H1 (cell line): ENCODE data around the gene SLC22A23. TPM values are rescaled to one million over a fixed set of nuclear protein-coding genes. Genes with fewer than 3 reads are reported as not detected.

ENCODE experiments used
- CTCF ChIA-PET: fragments of 300-600 bp; sonication (Branson Sonifier 250); formaldehyde crosslinking; loops from one replicate; lab custom pipeline; 2021; ENCODE audit not compliant: partially characterized antibody; lab: Charles Lee
- POLR2A ChIA-PET: fragments of 300-600 bp; sonication (Branson Sonifier 250); formaldehyde crosslinking; loops from one replicate; lab custom pipeline; 2021; ENCODE audit warnings: inconsistent platforms; ENCODE audit not compliant: partially characterized antibody; lab: Charles Lee
- DNase-seq, 2 experiments: peaks; one replicate each; pipeline versions ENCODE4 v3.0.0 to v3.0.0-alpha.2; 2010 to 2022; ENCODE audit warnings: low spot score in 2 of 2, low read depth in 1 of 2, mixed read lengths in 1 of 2
- FAIRE-seq: peaks from 2 replicates; lab custom pipeline; 2011; peaks lifted over from hg19 to GRCh38; lab: Jason Lieb, UNC
- H2AFZ ChIP-seq: 2 replicates; pipeline ENCODE4 v1.8.1; 2012; ENCODE audit warnings: low read length, inconsistent platforms
- H2AK5ac ChIP-seq: 2 replicates; pipeline ENCODE4 v1.6.1; 2013; ENCODE audit warnings: low read depth, low read length
- H2BK120ac ChIP-seq: replicated peaks from 2 replicates; pipeline ENCODE3; 2013; ENCODE audit warnings: low read depth, low read length, inconsistent platforms
- H2BK12ac ChIP-seq: 2 replicates; pipeline ENCODE4 v1.6.1; 2013; ENCODE audit warnings: low read depth, low read length
- H2BK15ac ChIP-seq: 2 replicates; pipeline ENCODE4 v1.6.1; 2013; ENCODE audit warnings: low read length
- H2BK20ac ChIP-seq: 2 replicates; pipeline ENCODE4 v1.6.1; 2013; ENCODE audit warnings: low read length
- H2BK5ac ChIP-seq: 2 replicates; pipeline ENCODE4 v1.6.1; 2013; ENCODE audit warnings: low read depth, low read length
- H3K14ac ChIP-seq: 2 replicates; pipeline ENCODE4 v1.6.1; 2013; ENCODE audit warnings: inconsistent platforms; ENCODE audit not compliant: insufficient read length
- H3K18ac ChIP-seq: 2 replicates; pipeline ENCODE4 v1.6.1; 2013; ENCODE audit warnings: low read length; ENCODE audit errors: extremely low read depth
- H3K23ac ChIP-seq: 2 replicates; pipeline ENCODE4 v1.6.1; 2013; ENCODE audit warnings: inconsistent platforms; ENCODE audit not compliant: insufficient read length
- H3K23me2 ChIP-seq: 2 replicates; pipeline ENCODE4 v1.6.1; 2013; ENCODE audit warnings: low read depth, low read length
- H3K27ac ChIP-seq: 2 replicates; pipeline ENCODE4 v1.6.1; 2011; ENCODE audit warnings: low read depth, low read length, inconsistent platforms
- H3K27me3 ChIP-seq, 4 experiments: replicated peaks in 1 of 4; 1 replicate in 1 of 4; 2 replicates in 3 of 4; pipeline versions ENCODE4 v1.6.1 to v1.8.1; 2011 to 2013; ENCODE audit warnings: low read length in 3 of 4, mild to moderate bottlenecking in 3 of 4, inconsistent platforms in 2 of 4, mixed read lengths in 2 of 4, moderate library complexity in 1 of 4; ENCODE audit not compliant: control insufficient read depth in 3 of 4, insufficient read depth in 3 of 4; ENCODE audit errors: extremely low read depth in 1 of 4
- H3K36me3 ChIP-seq, 4 experiments: 2 replicates each; pipeline versions ENCODE4 v1.6.1 to v1.8.1; 2011 to 2013; ENCODE audit warnings: mild to moderate bottlenecking in 4 of 4, low read length in 3 of 4, moderate library complexity in 2 of 4, control low read depth in 1 of 4, inconsistent platforms in 1 of 4; ENCODE audit not compliant: insufficient read depth in 4 of 4, control insufficient read depth in 2 of 4
- H3K4ac ChIP-seq: replicated peaks from 2 replicates; pipeline ENCODE3; 2013; ENCODE audit warnings: low read length, low read depth, mixed read lengths, inconsistent platforms; ENCODE audit not compliant: insufficient read length
- H3K4me1 ChIP-seq, 4 experiments: replicated peaks in 1 of 4; 1 replicate in 1 of 4; 2 replicates in 3 of 4; pipeline versions ENCODE4 v1.6.1 to v1.8.1; 2011 to 2013; ENCODE audit warnings: low read length in 3 of 4, inconsistent platforms in 2 of 4, mixed read lengths in 1 of 4; ENCODE audit not compliant: insufficient read depth in 4 of 4, control insufficient read depth in 3 of 4
- H3K4me2 ChIP-seq, 2 experiments: 2 replicates each; pipeline versions ENCODE4 v1.6.1 to v1.8.1; 2011 to 2013; ENCODE audit warnings: low read depth in 2 of 2, low read length in 2 of 2, control low read depth in 1 of 2, inconsistent platforms in 1 of 2, mild to moderate bottlenecking in 1 of 2; ENCODE audit not compliant: insufficient read depth in 1 of 2
- H3K4me3 ChIP-seq, 4 experiments: fragments of 200-600, 300-600 bp in 1 of 4; sonication (generic), shearing (Covaris generic), sonication (Bioruptor Twin) in 1 of 4; 2 replicates each; pipeline versions ENCODE4 v1.5.1 to v1.8.1; 2011 to 2016; ENCODE audit warnings: low read length in 4 of 4, low read depth in 3 of 4, control low read depth in 2 of 4, inconsistent platforms in 2 of 4, mild to moderate bottlenecking in 2 of 4, mixed read lengths in 1 of 4, moderate library complexity in 1 of 4; ENCODE audit not compliant: insufficient read depth in 2 of 4; ENCODE audit errors: extremely low read depth in 1 of 4
- H3K56ac ChIP-seq: replicated peaks from 2 replicates; pipeline ENCODE3; 2013; ENCODE audit warnings: low read depth, mild to moderate bottlenecking, mixed read lengths, low read length, inconsistent platforms; ENCODE audit not compliant: insufficient read length
- H3K79me1 ChIP-seq: 2 replicates; pipeline ENCODE4 v1.6.1; 2013; ENCODE audit warnings: low read depth, low read length, control low read depth
- H3K79me2 ChIP-seq, 2 experiments: 2 replicates each; pipeline versions ENCODE4 v1.6.1 to v1.8.1; 2012 to 2013; ENCODE audit warnings: low read length in 2 of 2, mild to moderate bottlenecking in 2 of 2, inconsistent platforms in 1 of 2; ENCODE audit not compliant: insufficient read depth in 2 of 2, control insufficient read depth in 1 of 2
- H3K9ac ChIP-seq, 4 experiments: replicated peaks in 1 of 4; 1 replicate in 1 of 4; 2 replicates in 3 of 4; pipeline versions ENCODE4 v1.6.1 to v1.8.1; 2011 to 2013; ENCODE audit warnings: low read depth in 3 of 4, low read length in 3 of 4, control low read depth in 2 of 4, mild to moderate bottlenecking in 2 of 4, moderate library complexity in 2 of 4, inconsistent platforms in 1 of 4; ENCODE audit errors: extremely low read depth in 1 of 4
- H3K9me3 ChIP-seq, 2 experiments: 2 replicates each; pipeline versions ENCODE4 v1.6.1 to v1.8.1; 2012 to 2013; ENCODE audit warnings: mild to moderate bottlenecking in 2 of 2, moderate library complexity in 2 of 2, control low read depth in 1 of 2, inconsistent platforms in 1 of 2, low read depth in 1 of 2, low read length in 1 of 2, mixed read lengths in 1 of 2; ENCODE audit not compliant: insufficient read depth in 2 of 2
- H4K20me1 ChIP-seq, 2 experiments: replicated peaks in 1 of 2; 2 replicates each; pipeline versions ENCODE3 to v1.8.1; 2011 to 2013; ENCODE audit warnings: inconsistent platforms in 2 of 2, low read length in 2 of 2, mild to moderate bottlenecking in 1 of 2; ENCODE audit not compliant: insufficient read depth in 2 of 2, control insufficient read depth in 1 of 2
- H4K5ac ChIP-seq: 2 replicates; pipeline ENCODE4 v1.6.1; 2013; ENCODE audit warnings: low read length, low read depth, mixed read lengths, inconsistent platforms; ENCODE audit not compliant: insufficient read length
- H4K8ac ChIP-seq: 2 replicates; pipeline ENCODE4 v1.8.0; 2013; ENCODE audit warnings: mild to moderate bottlenecking, moderate library complexity, low read length, inconsistent platforms; ENCODE audit not compliant: insufficient read depth; ENCODE audit errors: extremely low read depth
- H4K91ac ChIP-seq: replicated peaks from 2 replicates; pipeline ENCODE3; 2013; ENCODE audit warnings: low read length, mixed read lengths, inconsistent platforms; ENCODE audit not compliant: insufficient read length
- CHD2 ChIP-seq: IDR thresholded peaks from 2 replicates; pipeline ENCODE4 v1.6.1; 2012; ENCODE audit warnings: low read length, improper control_type of control experiment
- HDAC6 ChIP-seq: IDR thresholded peaks from one replicate; pipeline ENCODE4 v1.7.1; 2012; ENCODE audit warnings: low read depth, mild to moderate bottlenecking, inconsistent platforms, low read length, moderate library complexity
- RFX5 ChIP-seq: IDR thresholded peaks from 2 replicates; pipeline ENCODE4 v1.6.1; 2011; ENCODE audit warnings: low read depth, low read length, improper control_type of control experiment, borderline replicate concordance
- SIRT6 ChIP-seq: IDR thresholded peaks from one replicate; pipeline ENCODE4 v1.7.1; 2012; ENCODE audit warnings: low read length, inconsistent platforms
- TBP ChIP-seq: IDR thresholded peaks from 2 replicates; pipeline ENCODE4 v1.6.1; 2011; ENCODE audit warnings: low read depth, low read length, improper control_type of control experiment
- WGBS, 2 experiments: shearing (Covaris generic) in 1 of 2; methylation state at CpG; one replicate each; pipeline versions ENCODE4 v1.1.6 to v1.1.7; 2013 to 2015; ENCODE audit warnings: low lambda C conversion rate in 2 of 2, mixed read lengths in 2 of 2, inconsistent platforms in 1 of 2, low coverage in 1 of 2, missing lambda C conversion rate in 1 of 2; ENCODE audit not compliant: insufficient replicate concordance in 2 of 2, insufficient coverage in 1 of 2, insufficient read length in 1 of 2; ENCODE audit errors: extremely low coverage in 1 of 2, missing lambda C conversion rate in 1 of 2; 5-methylcytosine and 5-hydroxymethylcytosine counted together
- polyA plus RNA-seq, 7 experiments: library from polyadenylated mRNA; depleted of rRNA in 3 of 7; stranded (reverse) in 5 of 7; unstranded in 2 of 7; fragments of >200 nt in 5 of 7; fragments of 200-250 nt in 2 of 7; gene quantifications; 1 replicate in 5 of 7; 2 replicates in 1 of 7; 4 replicates in 1 of 7; pipeline versions ENCODE4 v1.2.1 to v1.2.3, GENCODE V29; 2011 to 2013; ENCODE audit warnings: missing spikeins in 2 of 7, mixed read lengths in 2 of 7
- total RNA-seq: library from RNA; stranded (reverse); fragmentation: NEBNext Ultra II Directional; extraction: Animal tissue kit (Norgen Biotek cat#: 25700); gene quantifications from 2 replicates; pipeline ENCODE4 v1.2.1, GENCODE V29; 2021
- TF ChIP-seq, protein P1 (sequence below): IDR thresholded peaks from 2 replicates; pipeline ENCODE4 v1.6.1; 2011; ENCODE audit warnings: low read length, improper control_type of control experiment

Gene SLC22A23
- total and polyA plus RNA-seq, 2 of the 8 experiments (the other 6 are each of a cell fraction or from before 2014, with no cell fraction given), result 9.9 to 38.4 TPM

DNA sequence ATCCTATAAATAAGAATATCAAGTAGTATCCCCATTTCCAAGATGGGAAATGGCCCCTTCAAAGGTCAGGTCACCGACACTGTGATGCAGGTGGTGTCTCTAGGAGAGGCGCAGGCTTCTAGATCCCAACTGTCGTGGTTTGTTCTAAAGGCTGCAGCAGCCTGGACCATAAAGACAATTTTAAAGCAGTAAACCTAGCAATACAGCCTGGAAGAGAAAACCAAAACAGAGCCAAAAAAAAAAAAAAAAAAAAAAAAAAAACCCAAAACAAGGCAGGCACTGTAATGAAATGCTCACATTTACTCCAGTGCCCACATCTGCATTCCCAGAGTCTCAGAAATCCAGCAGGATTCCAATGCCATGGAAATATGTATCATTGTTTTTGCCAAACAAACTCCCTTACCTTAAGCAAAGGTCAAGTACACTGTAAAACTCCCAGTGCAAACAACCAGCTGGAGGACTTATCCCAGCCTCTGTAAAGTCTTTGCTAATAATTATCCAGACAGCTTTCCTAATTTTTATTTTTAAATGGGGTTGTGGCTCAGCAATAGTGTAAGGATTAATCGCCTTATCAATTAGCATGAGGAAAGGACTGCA lies 99.9 kb downstream of the SLC22A23 start:
- Histone ChIP-seq H2BK5ac (no peak overlapping the region), H3K4ac (peak overlapping the region; percentile 19), H3K9ac (no peak overlapping the region), H4K5ac (no peak overlapping the region), H4K8ac (no peak overlapping the region), H2BK12ac (no peak overlapping the region), H4K20me1 (peaks cover 2 to 5% of the 10 kb centered on the region in 2 experiments), H3K4me1 (peaks cover 5 to 21% (median 14%) of the 10 kb centered on the region in 4 experiments), H2AFZ (0 out of 2 replicates have a peak overlapping the region, but pooled peaks have one; percentile 16), H3K9me3 (peaks cover 0 to 3% of the 10 kb centered on the region in 2 experiments; a peak in 1 of 4 replicates), H3K79me1 (peaks cover 3% of the 10 kb centered on the region), H2BK20ac (no peak overlapping the region), H3K36me3 (0 out of 8 replicates have a peak, but pooled peaks cover 0 to 2% (median 0%) of the 10 kb centered on the region in 4 experiments), H3K18ac (peak overlapping the region; percentile 51), H3K4me3 (peak overlapping the region in 2 of 4 experiments; percentile 24 to 53; a peak in 4 of 8 replicates), H3K79me2 (peaks cover 0 to 17% of the 10 kb centered on the region in 2 experiments; a peak in 3 of 4 replicates), H3K23me2 (0 out of 2 replicates have a peak, but pooled peaks cover 2% of the 10 kb centered on the region), H4K91ac (no peak overlapping the region), H3K56ac (no peak overlapping the region), H2AK5ac (no peak overlapping the region), H3K23ac (no peak overlapping the region), H3K27ac (peak overlapping the region; percentile 57; the same call in 1 of the 2 replicates), H2BK120ac (no peak overlapping the region), H3K27me3 (no peaks in the 10 kb centered on the region), H2BK15ac (no peak overlapping the region; the same call in 1 of the 2 replicates), H3K4me2 (peak overlapping the region; percentile 63 to 68), H3K14ac (no peak overlapping the region)
- TF ChIP-seq HDAC6 (no peak), TBP (no peak), SIRT6 (no peak), RFX5 (no peak), CHD2 (no peak)
- TF ChIP-seq, protein P1, sequence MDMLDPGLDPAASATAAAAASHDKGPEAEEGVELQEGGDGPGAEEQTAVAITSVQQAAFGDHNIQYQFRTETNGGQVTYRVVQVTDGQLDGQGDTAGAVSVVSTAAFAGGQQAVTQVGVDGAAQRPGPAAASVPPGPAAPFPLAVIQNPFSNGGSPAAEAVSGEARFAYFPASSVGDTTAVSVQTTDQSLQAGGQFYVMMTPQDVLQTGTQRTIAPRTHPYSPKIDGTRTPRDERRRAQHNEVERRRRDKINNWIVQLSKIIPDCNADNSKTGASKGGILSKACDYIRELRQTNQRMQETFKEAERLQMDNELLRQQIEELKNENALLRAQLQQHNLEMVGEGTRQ, result no peak
- ChIA-PET POLR2A (interaction anchor here (0.9 to 1.8 kb wide), 4 partner anchors 9 to 20 kb away, joined by 3 to 6 read pairs (median 4); no protein-coding TSS in a partner anchor), CTCF (interaction anchor here (0.6 to 1.3 kb wide), 5 partner anchors 27 to 443 kb away, joined by 3 to 4 read pairs (median 4); no protein-coding TSS in a partner anchor)
- FAIRE-seq, result no peak
- no peak for DNase-seq
- WGBS, 2 experiments, result 85% methylated on average over 4 of the region's 4 CpGs; no CpG with 5 or more reads in 1 of the 2 experiments
